Measurements from ENCODE around the gene PLEKHH3.

- TF ChIP-seq POLR2AphosphoS5 (IDR thresholded peaks at IDR 0.05; ENCODE audit: low read depth, low read length), result no peak
- no peak for TF ChIP-seq SPI1 (IDR thresholded peaks at IDR 0.05; ENCODE audit: low read depth, low read length)
- TF ChIP-seq POLR2A (IDR thresholded peaks at IDR 0.05; ENCODE audit: low read depth, low read length), result no peak
- no peak for TF ChIP-seq TAF1 (IDR thresholded peaks at IDR 0.05; ENCODE audit: low read depth, low read length)
- TF ChIP-seq POU2F2 (IDR thresholded peaks at IDR 0.05; ENCODE audit: low read depth, low read length), result no peak
Observed at GRCh38 chr17:42677012-42677857, 441 bp upstream of the PLEKHH3 start.
